DOHH2 (cell line): ENCODE results near the gene MYADML2.

Experiments
- H3F3A ChIP-seq: fragments of 200-600 bp; sonication (generic), shearing (Covaris generic); 2 replicates; pipeline ENCODE4 v1.6.0; 2016; ENCODE audit warnings: antibody characterized with exemption, mild to moderate bottlenecking; ENCODE audit not compliant: control insufficient read depth, insufficient read depth
- H3K27ac ChIP-seq: fragments of 200-600 bp; sonication (generic); 2 replicates; pipeline ENCODE4 v1.5.1; 2014; ENCODE audit warnings: low read depth, mild to moderate bottlenecking, low read length, moderate library complexity
- H3K27me3 ChIP-seq: fragments of 200-600 bp; sonication (generic); 2 replicates; pipeline ENCODE4 v1.6.1; 2014; ENCODE audit warnings: mild to moderate bottlenecking, low read length, mixed read lengths; ENCODE audit not compliant: control insufficient read depth
- H3K36me3 ChIP-seq: fragments of 200-600 bp; sonication (generic); 2 replicates; pipeline ENCODE4 v1.6.1; 2014; ENCODE audit warnings: mild to moderate bottlenecking, low read length, moderate library complexity, mixed read lengths; ENCODE audit not compliant: control insufficient read depth
- H3K4me1 ChIP-seq: fragments of 200-600 bp; sonication (generic); 2 replicates; pipeline ENCODE4 v1.6.1; 2014; ENCODE audit warnings: mild to moderate bottlenecking, low read length, mixed read lengths; ENCODE audit not compliant: control insufficient read depth
- H3K4me2 ChIP-seq: fragments of 200-600 bp; sonication (generic); 2 replicates; pipeline ENCODE4 v1.6.0; 2014; ENCODE audit warnings: mild to moderate bottlenecking, low read length, moderate library complexity
- H3K4me3 ChIP-seq: fragments of 200-600 bp; sonication (generic); 2 replicates; pipeline ENCODE4 v1.5.1; 2014; ENCODE audit warnings: mild to moderate bottlenecking, low read length, mixed read lengths
- H3K79me2 ChIP-seq: fragments of 200-600 bp; sonication (generic); 2 replicates; pipeline ENCODE4 v1.6.1; 2014; ENCODE audit warnings: mild to moderate bottlenecking, low read length, mixed read lengths; ENCODE audit not compliant: control insufficient read depth
- H3K9me2 ChIP-seq: fragments of 200-600 bp; sonication (generic); replicated peaks from 2 replicates; pipeline ENCODE4 v1.6.1; 2014; ENCODE audit warnings: mild to moderate bottlenecking, low read length, mixed read lengths; ENCODE audit not compliant: control insufficient read depth
- H3K9me3 ChIP-seq: fragments of 200-600 bp; sonication (generic); 2 replicates; pipeline ENCODE4 v1.6.1; 2014; ENCODE audit warnings: antibody characterized with exemption, low read length, mixed read lengths; ENCODE audit not compliant: control insufficient read depth, insufficient read depth
- H4K20me1 ChIP-seq: fragments of 200-600 bp; sonication (generic); 2 replicates; pipeline ENCODE4 v1.6.0; 2014; ENCODE audit warnings: low read depth, mild to moderate bottlenecking, antibody characterized with exemption, low read length, moderate library complexity; ENCODE audit not compliant: control insufficient read depth, insufficient read depth
- CTCF ChIP-seq: fragments of 200-600 bp; sonication (generic); IDR thresholded peaks from one replicate; pipeline ENCODE4 v1.5.1; 2014; ENCODE audit warnings: antibody characterized with exemption, mild to moderate bottlenecking, low read depth, low read length; ENCODE audit not compliant: poor library complexity, severe bottlenecking
- EZH2phosphoT487 ChIP-seq: fragments of 200-600 bp; sonication (generic); IDR thresholded peaks from 2 replicates; pipeline ENCODE4 v1.6.1; 2017; ENCODE audit warnings: borderline replicate concordance, mild to moderate bottlenecking, antibody characterized with exemption, low read length, moderate library complexity, mixed read lengths

The MYADML2 gene

GRCh38 chr17:81947189-81947588, at the start of gene MYADML2:
TSS of gene MYADML2 (minus strand) at chr17:81947233. CDS start at chr17:81941741, 5,492 bp downstream.
- Histone ChIP-seq H3K9me3 (no peaks in the 10 kb centered on the region), H3K27me3 (no peaks in the 10 kb centered on the region), H3K4me3 (no peak within 1 kb of the TSS), H3K4me1 (peaks cover 3% of the 10 kb centered on the region), H3K9me2 (no peaks in the 10 kb centered on the region), H4K20me1 (no peaks in the 10 kb centered on the region), H3K79me2 (no peaks in the 10 kb centered on the region), H3K4me2 (no peak within 1 kb of the TSS), H3K36me3 (no peaks in the 10 kb centered on the region), H3K27ac (no peak within 1 kb of the TSS), H3F3A (no peaks in the 10 kb centered on the region)
- no peak for TF ChIP-seq CTCF
- no peak for TF ChIP-seq EZH2phosphoT487

- TF ChIP-seq EZH2phosphoT487 (no peak), CTCF (no peak)
- H3K9me3 ChIP-seq, result no peaks in the 10 kb centered on the region
- H4K20me1 ChIP-seq, result no peaks in the 10 kb centered on the region
- H3K27me3 ChIP-seq, result no peaks in the 10 kb centered on the region
- no peak overlapping the region for H3K4me3 ChIP-seq
- no peaks in the 10 kb centered on the region for H3K79me2 ChIP-seq
- H3K9me2 ChIP-seq, result no peaks in the 10 kb centered on the region
- H3K4me2 ChIP-seq, result no peak overlapping the region
- no peaks in the 10 kb centered on the region for H3F3A ChIP-seq
- no peaks in the 10 kb centered on the region for H3K36me3 ChIP-seq
- H3K4me1 ChIP-seq, result no peaks in the 10 kb centered on the region
- H3K27ac ChIP-seq, result no peak overlapping the region
Measured at GRCh38 chr17:81996232-81996756, 49.3 kb upstream of the MYADML2 start.

- no peaks in the 10 kb centered on the region for H3K27me3 ChIP-seq
- no peaks in the 10 kb centered on the region for H3K9me2 ChIP-seq
- no peaks in the 10 kb centered on the region for H4K20me1 ChIP-seq
- no peak for TF ChIP-seq CTCF
- TF ChIP-seq EZH2phosphoT487, result no peak
- H3K4me3 ChIP-seq, result no peak overlapping the region
- no peak overlapping the region for H3K4me2 ChIP-seq
- no peaks in the 10 kb centered on the region for H3K9me3 ChIP-seq
- no peaks in the 10 kb centered on the region for H3K4me1 ChIP-seq
- no peaks in the 10 kb centered on the region for H3F3A ChIP-seq
- H3K79me2 ChIP-seq, result no peaks in the 10 kb centered on the region
- H3K27ac ChIP-seq, result no peak overlapping the region
- H3K36me3 ChIP-seq, result no peaks in the 10 kb centered on the region
Measured at GRCh38 chr17:81995463-81996231, 48.6 kb upstream of the MYADML2 start.
